Gastroesophageal sphincter (tissue), 4 donors: ENCODE measurements around the gene ERFL. TPM values are rescaled to one million over a fixed set of nuclear protein-coding genes. Genes with fewer than 3 reads are reported as not detected.

Source experiments
- ATAC-seq: fragments of 150-250 bp; one replicate; pipeline ENCODE4 v1.9.1; 2016; ENCODE audit warnings: mild to moderate bottlenecking, moderate library complexity
- H3K27ac ChIP-seq, 4 donors: fragments of 200-600 bp; sonication (generic) in 3 of 4; 1 replicate in 3 of 4; 2 replicates in 1 of 4; pipeline ENCODE4 v1.5.1; 2016 to 2019
- H3K27me3 ChIP-seq: fragments of 200-600 bp; sonication (generic); one replicate; pipeline ENCODE4 v1.5.1; 2019
- H3K36me3 ChIP-seq, 2 donors: fragments of 200-600 bp; sonication (generic); one replicate each; pipeline ENCODE4 v1.5.1; 2019; ENCODE audit warnings: control low read depth in 1 of 2
- H3K4me1 ChIP-seq, 3 donors: fragments of 200-600 bp; sonication (generic); 1 replicate in 2 of 3; 2 replicates in 1 of 3; pipeline ENCODE4 v1.5.1; 2016 to 2019; ENCODE audit warnings: control low read depth in 2 of 3
- H3K4me3 ChIP-seq, 2 donors: fragments of 200-600 bp; sonication (generic); one replicate each; pipeline ENCODE4 v1.5.1; 2019; ENCODE audit warnings: mild to moderate bottlenecking in 1 of 2, moderate library complexity in 1 of 2
- H3K9me3 ChIP-seq, 3 donors: fragments of 200-600 bp; sonication (generic); one replicate each; pipeline ENCODE4 v1.5.1; 2017 to 2019; ENCODE audit warnings: control low read depth in 2 of 3
- EP300 ChIP-seq: sonication (generic); formaldehyde crosslinking; IDR thresholded peaks from one replicate; pipeline ENCODE4 v1.6.1; 2017; ENCODE audit warnings: antibody characterized with exemption, mild to moderate bottlenecking
- POLR2A ChIP-seq, 2 donors: fragments of 450-650 bp; IDR thresholded peaks; one replicate each; pipeline ENCODE4 v1.6.1; 2017; ENCODE audit warnings: antibody characterized with exemption in 2 of 2, mild to moderate bottlenecking in 2 of 2, moderate library complexity in 1 of 2
- POLR2AphosphoS5 ChIP-seq: sonication (generic); formaldehyde crosslinking; IDR thresholded peaks from one replicate; pipeline ENCODE4 v1.6.1; 2017; ENCODE audit warnings: antibody characterized with exemption
- WGBS, 2 donors: methylation state at CpG; one replicate each; pipeline ENCODE4 v1.1.5; 2018; ENCODE audit warnings: low coverage in 1 of 2; 5-methylcytosine and 5-hydroxymethylcytosine counted together
- total RNA-seq, 4 donors: library from RNA; depleted of rRNA; stranded (reverse); fragments of >200 nt; gene quantifications; one replicate each; pipeline ENCODE4 v1.1.0, GENCODE V29; 2016
- TF ChIP-seq, protein P1 (sequence below), 4 experiments: fragments of 200-600 bp in 2 of 4; fragments of 450-650 bp in 2 of 4; sonication (generic) in 1 of 4; IDR thresholded peaks; one replicate each; pipeline ENCODE4 v1.5.1; 2017 to 2019; ENCODE audit warnings: antibody characterized with exemption in 4 of 4, mild to moderate bottlenecking in 2 of 4, moderate library complexity in 2 of 4

The ERFL gene
- total RNA-seq, 4 donors from 2014 or later = not detected

DNA sequence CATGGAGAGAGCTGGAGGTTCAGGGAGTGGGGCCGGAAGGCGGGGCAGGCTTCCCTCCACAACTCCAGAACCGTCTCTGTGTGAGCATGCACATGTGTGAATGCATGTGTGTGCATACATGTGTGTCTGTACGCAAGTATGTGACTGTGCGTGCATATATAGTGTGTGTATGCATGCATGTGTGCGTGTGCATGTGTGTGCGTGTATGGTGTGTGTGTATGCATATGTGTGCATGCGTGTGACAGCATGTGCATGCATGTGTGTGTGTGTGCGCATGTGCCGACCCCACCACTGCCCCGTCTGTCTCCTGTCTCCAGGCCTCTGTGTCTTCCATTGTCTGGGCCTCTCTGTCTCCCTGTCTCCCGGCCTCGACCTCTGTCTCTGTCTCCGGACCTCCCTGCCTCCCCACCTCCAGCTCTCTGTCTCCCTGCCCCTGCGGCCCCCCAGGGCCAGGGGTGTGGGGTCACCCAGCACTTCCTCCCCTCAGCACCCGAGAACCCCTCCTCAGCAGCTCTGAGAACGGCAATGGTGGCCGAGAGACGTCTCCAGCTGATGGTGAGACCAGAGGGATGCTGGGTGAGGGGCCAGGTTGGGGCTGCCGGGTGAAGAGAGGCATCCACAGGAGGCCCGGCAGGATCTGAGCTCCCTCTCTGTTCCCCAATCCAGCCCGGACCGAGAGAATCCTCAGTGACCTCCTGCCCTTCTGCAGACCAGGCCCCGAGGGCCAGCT, 22.8 kb downstream of the ERFL start:
- no peak overlapping the region for H3K4me3 ChIP-seq
- H3K4me1 ChIP-seq = no peaks in the 10 kb centered on the region
- no peak overlapping the region for H3K27ac ChIP-seq
- ATAC-seq = no peak
- peaks cover 0 to 80% of the 10 kb centered on the region in 2 donors for H3K36me3 ChIP-seq
- peaks cover 21% of the 10 kb centered on the region for H3K27me3 ChIP-seq
- WGBS, 2 donors = 93% methylated on average over 9 to 14 of the region's 24 CpGs
- no peak for TF ChIP-seq EP300
- TF ChIP-seq POLR2AphosphoS5 = no peak
- TF ChIP-seq POLR2A (IDR thresholded peaks at IDR 0.05) = no peak
- TF ChIP-seq, protein P1, sequence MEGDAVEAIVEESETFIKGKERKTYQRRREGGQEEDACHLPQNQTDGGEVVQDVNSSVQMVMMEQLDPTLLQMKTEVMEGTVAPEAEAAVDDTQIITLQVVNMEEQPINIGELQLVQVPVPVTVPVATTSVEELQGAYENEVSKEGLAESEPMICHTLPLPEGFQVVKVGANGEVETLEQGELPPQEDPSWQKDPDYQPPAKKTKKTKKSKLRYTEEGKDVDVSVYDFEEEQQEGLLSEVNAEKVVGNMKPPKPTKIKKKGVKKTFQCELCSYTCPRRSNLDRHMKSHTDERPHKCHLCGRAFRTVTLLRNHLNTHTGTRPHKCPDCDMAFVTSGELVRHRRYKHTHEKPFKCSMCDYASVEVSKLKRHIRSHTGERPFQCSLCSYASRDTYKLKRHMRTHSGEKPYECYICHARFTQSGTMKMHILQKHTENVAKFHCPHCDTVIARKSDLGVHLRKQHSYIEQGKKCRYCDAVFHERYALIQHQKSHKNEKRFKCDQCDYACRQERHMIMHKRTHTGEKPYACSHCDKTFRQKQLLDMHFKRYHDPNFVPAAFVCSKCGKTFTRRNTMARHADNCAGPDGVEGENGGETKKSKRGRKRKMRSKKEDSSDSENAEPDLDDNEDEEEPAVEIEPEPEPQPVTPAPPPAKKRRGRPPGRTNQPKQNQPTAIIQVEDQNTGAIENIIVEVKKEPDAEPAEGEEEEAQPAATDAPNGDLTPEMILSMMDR (IDR thresholded peaks at IDR 0.05) = no peak
- H3K9me3 ChIP-seq = no peaks in the 10 kb centered on the region

GRCh38 chr19:41904118-41904870, 24.0 kb downstream of the ERFL start:
- ATAC-seq = no peak
- H3K27me3 ChIP-seq = peaks cover 11% of the 10 kb centered on the region
- peaks cover 0 to 91% of the 10 kb centered on the region in 2 donors for H3K36me3 ChIP-seq
- WGBS, 2 donors = 65 to 76% methylated on average over 4 to 5 of the region's 30 CpGs
- no peaks in the 10 kb centered on the region for H3K4me1 ChIP-seq
- TF ChIP-seq POLR2A (IDR thresholded peaks at IDR 0.05) = no peak
- TF ChIP-seq EP300 = no peak
- TF ChIP-seq, protein P1 (IDR thresholded peaks at IDR 0.05) = no peak
- TF ChIP-seq POLR2AphosphoS5 = no peak
- no peak overlapping the region for H3K4me3 ChIP-seq
- H3K27ac ChIP-seq = no peak overlapping the region
- H3K9me3 ChIP-seq = no peaks in the 10 kb centered on the region

DNA sequence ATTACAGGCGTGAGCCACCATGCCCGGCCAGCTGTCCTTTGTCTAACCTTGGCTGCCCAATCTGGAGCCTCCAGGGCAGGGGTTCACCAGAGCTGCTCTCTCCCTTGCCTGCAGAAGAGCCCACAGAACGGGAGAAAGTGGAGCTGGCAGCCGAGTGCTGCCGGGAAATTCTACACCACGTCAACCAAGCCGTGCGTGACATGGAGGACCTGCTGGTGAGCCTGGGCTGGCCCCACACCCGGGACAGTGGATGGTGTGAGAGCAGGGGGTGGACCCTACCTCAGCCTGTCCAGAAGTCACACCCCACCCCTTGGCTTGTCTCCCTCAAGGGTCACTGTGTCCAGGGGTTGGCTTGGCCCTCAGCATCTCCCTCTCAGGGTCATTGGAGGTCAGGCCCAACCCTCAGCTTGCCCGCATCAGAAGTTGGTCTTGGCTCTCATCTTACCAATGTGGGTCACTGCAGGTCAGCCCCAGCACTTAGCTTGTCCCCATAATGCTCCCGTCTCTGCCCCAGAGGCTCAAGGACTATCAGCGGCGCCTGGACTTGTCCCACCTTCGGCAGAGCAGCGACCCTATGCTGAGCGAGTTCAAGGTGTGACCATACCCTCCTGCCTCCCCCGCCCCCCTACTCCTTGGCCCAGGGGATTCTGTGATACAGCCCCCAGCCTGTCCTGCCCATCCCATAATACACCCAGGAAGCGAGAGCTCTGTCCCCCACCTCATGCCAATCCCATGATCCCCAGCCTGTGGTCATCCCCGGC, 24.9 kb downstream of the ERFL start:
- ATAC-seq = no peak
- 80 to 100% methylated on average over 2 to 3 of the region's 19 CpGs for WGBS, 2 donors
- H3K36me3 ChIP-seq = peaks cover 0 to 100% of the 10 kb centered on the region in 2 donors

DNA sequence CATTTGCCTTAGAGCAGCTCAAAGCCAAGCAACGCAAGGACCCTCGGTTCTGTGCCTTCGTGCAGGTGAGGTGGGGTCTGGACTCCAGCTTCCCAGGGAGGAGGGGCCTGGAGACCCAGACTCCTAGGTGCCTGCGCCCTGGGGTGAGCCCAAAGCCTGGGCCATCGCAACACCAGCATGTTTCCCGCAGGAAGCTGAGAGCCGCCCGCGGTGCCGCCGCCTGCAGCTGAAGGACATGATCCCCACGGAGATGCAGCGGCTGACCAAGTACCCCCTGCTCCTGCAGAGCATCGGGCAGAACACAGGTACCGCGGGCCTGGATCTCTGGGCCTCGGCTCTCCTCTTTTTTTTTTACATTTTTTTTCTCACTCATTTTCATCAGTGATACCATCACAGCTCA, 25.7 kb downstream of the ERFL start:
- WGBS, 2 donors = 83 to 100% methylated on average over 1 of the region's 17 CpGs
- no peaks in the 10 kb centered on the region for H3K4me1 ChIP-seq
- no peaks in the 10 kb centered on the region for H3K27me3 ChIP-seq
- no peak for TF ChIP-seq POLR2A (IDR thresholded peaks at IDR 0.05)
- TF ChIP-seq, protein P1 (IDR thresholded peaks at IDR 0.05) = no peak
- TF ChIP-seq EP300 = no peak
- TF ChIP-seq POLR2AphosphoS5 = no peak
- no peak overlapping the region for H3K4me3 ChIP-seq
- H3K36me3 ChIP-seq = peaks cover 0 to 100% of the 10 kb centered on the region in 2 donors
- ATAC-seq = no peak
- H3K9me3 ChIP-seq = no peaks in the 10 kb centered on the region
- H3K27ac ChIP-seq = no peak overlapping the region

More for the DNA sequence above, 24.9 kb downstream of the ERFL start:
- H3K4me1 ChIP-seq = no peaks in the 10 kb centered on the region
- no peaks in the 10 kb centered on the region for H3K9me3 ChIP-seq
- H3K27ac ChIP-seq = no peak overlapping the region
- peaks cover 5% of the 10 kb centered on the region for H3K27me3 ChIP-seq
- TF ChIP-seq POLR2A (IDR thresholded peaks at IDR 0.05) = no peak
- no peak for TF ChIP-seq POLR2AphosphoS5
- TF ChIP-seq, protein P1 (IDR thresholded peaks at IDR 0.05) = no peak
- no peak for TF ChIP-seq EP300
- H3K4me3 ChIP-seq = no peak overlapping the region
